Astrocyte (in vitro differentiated cells and primary cell): Measurements from ENCODE around the gene NOL11. TPM values are rescaled to one million over a fixed set of nuclear protein-coding genes. Genes with fewer than 3 reads are reported as not detected.

ENCODE experiments used
- DNase-seq: peaks from one replicate; pipeline ENCODE4 v3.0.0-alpha.2; 2010; ENCODE audit warnings: low read depth
- FAIRE-seq: peaks from 2 replicates; lab custom pipeline; 2011; peaks lifted over from hg19 to GRCh38; lab: Jason Lieb, UNC
- H2AFZ ChIP-seq: 2 replicates; pipeline ENCODE4 v1.6.0; 2012; ENCODE audit warnings: low read depth, low read length, inconsistent platforms
- H3K27ac ChIP-seq: 2 replicates; pipeline ENCODE4 v1.5.1; 2011; ENCODE audit warnings: low read depth, low read length, inconsistent platforms
- H3K27me3 ChIP-seq: 2 replicates; pipeline ENCODE4 v1.6.0; 2011; ENCODE audit warnings: low read length, inconsistent platforms; ENCODE audit not compliant: insufficient read depth
- H3K36me3 ChIP-seq: 2 replicates; pipeline ENCODE4 v1.5.1; 2011; ENCODE audit warnings: low read length, inconsistent platforms; ENCODE audit not compliant: insufficient read depth
- H3K4me1 ChIP-seq: 2 replicates; pipeline ENCODE4 v1.5.1; 2011; ENCODE audit warnings: low read length, inconsistent platforms; ENCODE audit not compliant: insufficient read depth
- H3K4me2 ChIP-seq: 2 replicates; pipeline ENCODE4 v1.6.0; 2012; ENCODE audit warnings: low read length, inconsistent platforms
- H3K4me3 ChIP-seq: 2 replicates; pipeline ENCODE4 v1.5.1; 2011; ENCODE audit warnings: low read depth, mild to moderate bottlenecking, low read length, inconsistent platforms; ENCODE audit not compliant: insufficient read depth
- H3K79me2 ChIP-seq: 2 replicates; pipeline ENCODE4 v1.6.0; 2012; ENCODE audit warnings: mild to moderate bottlenecking, low read length, inconsistent platforms; ENCODE audit not compliant: insufficient read depth
- H3K9ac ChIP-seq: 2 replicates; pipeline ENCODE4 v1.6.0; 2012; ENCODE audit warnings: mild to moderate bottlenecking, low read length, inconsistent platforms
- H3K9me3 ChIP-seq: 2 replicates; pipeline ENCODE4 v1.5.1; 2012; ENCODE audit warnings: low read depth, mild to moderate bottlenecking, low read length, inconsistent platforms; ENCODE audit not compliant: insufficient read depth
- H4K20me1 ChIP-seq: 2 replicates; pipeline ENCODE4 v1.6.0; 2012; ENCODE audit warnings: low read length, inconsistent platforms; ENCODE audit not compliant: insufficient read depth
- H3K27ac Mint-ChIP-seq: one replicate; pipeline ENCODE4 v1.8.0; 2021; ENCODE audit warnings: mild to moderate bottlenecking, mixed read lengths; ENCODE audit not compliant: unreplicated experiment
- H3K27me3 Mint-ChIP-seq: one replicate; pipeline ENCODE4 v1.8.0; 2021; ENCODE audit warnings: low read depth, mixed read lengths; ENCODE audit not compliant: unreplicated experiment
- H3K36me3 Mint-ChIP-seq: one replicate; pipeline ENCODE4 v1.8.0; 2021; ENCODE audit warnings: low read depth, mixed read lengths; ENCODE audit not compliant: unreplicated experiment
- H3K4me1 Mint-ChIP-seq: one replicate; pipeline ENCODE4 v1.8.0; 2021; ENCODE audit warnings: low read depth, mixed read lengths; ENCODE audit not compliant: unreplicated experiment
- H3K4me3 Mint-ChIP-seq: one replicate; pipeline ENCODE4 v1.8.0; 2021; ENCODE audit warnings: mild to moderate bottlenecking, moderate library complexity, mixed read lengths; ENCODE audit not compliant: unreplicated experiment
- H3K9me3 Mint-ChIP-seq: one replicate; pipeline ENCODE4 v1.8.0; 2021; ENCODE audit warnings: mild to moderate bottlenecking, mixed read lengths; ENCODE audit not compliant: unreplicated experiment
- CTCF ChIP-seq: IDR thresholded peaks from 2 replicates; pipeline ENCODE4 v1.5.1; 2011; ENCODE audit warnings: low read depth, mild to moderate bottlenecking, inconsistent platforms, low read length, moderate library complexity; ENCODE audit not compliant: insufficient read depth
- EZH2 ChIP-seq: IDR thresholded peaks from 2 replicates; pipeline ENCODE4 v1.6.1; 2012; ENCODE audit warnings: mild to moderate bottlenecking, low read length, inconsistent platforms; ENCODE audit not compliant: insufficient read depth
- total RNA-seq: library from RNA; stranded (reverse); gene quantifications from 2 replicates; pipeline ENCODE4 v1.2.1, GENCODE V29; 2021

The NOL11 gene
- total RNA-seq, 1 donor from 2014 or later: 30.3 TPM

GRCh38 chr17:67680445-67681224 lies 37.1 kb upstream of the NOL11 start:
- no peaks in the 10 kb centered on the region for H3K9me3 Mint-ChIP-seq
- Histone ChIP-seq H3K4me2 (no peak overlapping the region), H3K9me3 (no peaks in the 10 kb centered on the region), H3K9ac (no peak overlapping the region), H4K20me1 (no peaks in the 10 kb centered on the region), H3K79me2 (no peaks in the 10 kb centered on the region), H2AFZ (no peak overlapping the region), H3K36me3 (no peaks in the 10 kb centered on the region), H3K4me1 (no peaks in the 10 kb centered on the region), H3K27ac (no peak overlapping the region), H3K27me3 (no peaks in the 10 kb centered on the region), H3K4me3 (no peak overlapping the region)
- H3K27me3 Mint-ChIP-seq: no peaks in the 10 kb centered on the region
- TF ChIP-seq CTCF: no peak
- TF ChIP-seq EZH2: no peak
- no peak overlapping the region for H3K27ac Mint-ChIP-seq
- FAIRE-seq (no peak), DNase-seq (no peak)
- no peaks in the 10 kb centered on the region for H3K4me1 Mint-ChIP-seq
- peaks cover 3% of the 10 kb centered on the region for H3K36me3 Mint-ChIP-seq
- no peak overlapping the region for H3K4me3 Mint-ChIP-seq

DNA sequence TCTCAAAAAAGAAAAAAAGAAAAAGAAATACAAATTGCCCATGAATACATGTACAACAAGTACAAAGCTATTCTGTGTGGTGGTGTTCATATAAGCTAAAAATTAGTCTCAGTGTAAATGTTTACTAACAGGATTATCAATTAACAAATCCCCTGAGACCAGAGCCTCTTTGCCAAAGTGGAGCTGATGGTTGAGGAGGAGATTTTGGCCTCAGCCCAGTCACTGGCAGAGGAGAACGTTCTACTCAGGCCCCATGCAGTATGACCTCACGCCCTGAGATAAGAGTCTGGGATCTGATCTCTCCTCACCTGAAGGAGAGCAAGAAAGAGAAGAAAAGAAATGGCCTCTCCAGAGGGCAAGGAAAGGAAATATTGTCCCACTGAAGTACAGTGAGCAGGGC lies 35.5 kb upstream of the NOL11 start:
- H3K4me1 ChIP-seq: no peaks in the 10 kb centered on the region
- no peaks in the 10 kb centered on the region for H4K20me1 ChIP-seq
- Mint-ChIP-seq H3K4me1 (no peaks in the 10 kb centered on the region), H3K27ac (no peak overlapping the region), H3K27me3 (no peaks in the 10 kb centered on the region), H3K36me3 (peaks cover 3% of the 10 kb centered on the region), H3K9me3 (no peaks in the 10 kb centered on the region), H3K4me3 (no peak overlapping the region)
- H3K36me3 ChIP-seq: no peaks in the 10 kb centered on the region
- no peak overlapping the region for H2AFZ ChIP-seq
- no peak for DNase-seq
- H3K4me2 ChIP-seq: no peak overlapping the region
- FAIRE-seq: no peak
- no peak overlapping the region for H3K27ac ChIP-seq
- TF ChIP-seq CTCF (no peak), EZH2 (no peak)
- no peak overlapping the region for H3K9ac ChIP-seq
- no peak overlapping the region for H3K4me3 ChIP-seq
- H3K79me2 ChIP-seq: no peaks in the 10 kb centered on the region
- H3K27me3 ChIP-seq: no peaks in the 10 kb centered on the region
- H3K9me3 ChIP-seq: no peaks in the 10 kb centered on the region

GRCh38 chr17:67685351-67685750 lies 32.4 kb upstream of the NOL11 start:
- Mint-ChIP-seq H3K27ac (no peak overlapping the region), H3K9me3 (no peaks in the 10 kb centered on the region), H3K4me1 (no peaks in the 10 kb centered on the region), H3K36me3 (peaks cover 3% of the 10 kb centered on the region), H3K4me3 (no peak overlapping the region), H3K27me3 (no peaks in the 10 kb centered on the region)
- no peak for DNase-seq
- Histone ChIP-seq H3K27ac (no peak overlapping the region), H4K20me1 (no peaks in the 10 kb centered on the region), H3K4me3 (no peak overlapping the region), H2AFZ (no peak overlapping the region), H3K4me2 (no peak overlapping the region), H3K79me2 (no peaks in the 10 kb centered on the region), H3K9me3 (no peaks in the 10 kb centered on the region), H3K9ac (no peak overlapping the region), H3K27me3 (no peaks in the 10 kb centered on the region), H3K4me1 (no peaks in the 10 kb centered on the region), H3K36me3 (no peaks in the 10 kb centered on the region)
- TF ChIP-seq CTCF (no peak), EZH2 (no peak)
- no peak for FAIRE-seq
